HEK293 (cell line): ENCODE results near the gene CIPC.

Source experiments
- FEZF1 ChIP-seq: fragments of 450-650 bp; formaldehyde crosslinking; IDR thresholded peaks from 2 replicates; pipeline ENCODE4 v1.5.1; 2016; ENCODE audit warnings: missing biosample characterization, missing genetic modification characterization
- GLIS1 ChIP-seq: fragments of 450-650 bp; formaldehyde crosslinking; IDR thresholded peaks from 2 replicates; pipeline ENCODE4 v1.5.1; 2016; ENCODE audit warnings: missing biosample characterization, missing genetic modification characterization
- HOXC10 ChIP-seq: sonication (generic); formaldehyde crosslinking; IDR thresholded peaks from 2 replicates; pipeline ENCODE4 v1.8.1; 2023; ENCODE audit warnings: mild to moderate bottlenecking, missing genetic modification reagents
- PRDM2 ChIP-seq: fragments of 450-650 bp; formaldehyde crosslinking; IDR thresholded peaks from 2 replicates; pipeline ENCODE4 v1.5.1; 2016; ENCODE audit warnings: missing biosample characterization, missing genetic modification characterization, borderline replicate concordance
- YY1 ChIP-seq: fragments of 450-650 bp; formaldehyde crosslinking; IDR thresholded peaks from 2 replicates; pipeline ENCODE4 v1.5.1; 2018; ENCODE audit warnings: missing biosample characterization, missing genetic modification characterization
- ZBTB26 ChIP-seq: fragments of 450-650 bp; formaldehyde crosslinking; optimal IDR thresholded peaks from 2 replicates; pipeline ENCODE3; 2016; ENCODE audit warnings: missing biosample characterization, mild to moderate bottlenecking, missing genetic modification characterization
- ZFP3 ChIP-seq: fragments of 450-650 bp; formaldehyde crosslinking; IDR thresholded peaks from 2 replicates; pipeline ENCODE4 v1.5.1; 2016; ENCODE audit warnings: low read depth, missing biosample characterization, missing genetic modification characterization
- ZFP37 ChIP-seq: fragments of 450-650 bp; formaldehyde crosslinking; IDR thresholded peaks from 2 replicates; pipeline ENCODE4 v1.5.1; 2016; ENCODE audit warnings: missing biosample characterization, missing genetic modification characterization
- ZNF133 ChIP-seq: fragments of 450-650 bp; formaldehyde crosslinking; IDR thresholded peaks from 2 replicates; pipeline ENCODE4 v1.5.1; 2016; ENCODE audit warnings: missing biosample characterization, missing genetic modification characterization
- ZNF146 ChIP-seq: fragments of 450-650 bp; formaldehyde crosslinking; IDR thresholded peaks from 2 replicates; pipeline ENCODE4 v1.5.1; 2016; ENCODE audit warnings: missing biosample characterization, missing genetic modification characterization
- ZNF18 ChIP-seq: fragments of 450-650 bp; formaldehyde crosslinking; IDR thresholded peaks from 2 replicates; pipeline ENCODE4 v1.5.1; 2016; ENCODE audit warnings: missing biosample characterization, missing genetic modification characterization
- ZNF214 ChIP-seq: fragments of 450-650 bp; formaldehyde crosslinking; IDR thresholded peaks from 2 replicates; pipeline ENCODE4 v1.5.1; 2017; ENCODE audit warnings: missing biosample characterization, mild to moderate bottlenecking, missing genetic modification characterization, borderline replicate concordance
- ZNF324 ChIP-seq: fragments of 450-650 bp; formaldehyde crosslinking; IDR thresholded peaks from 2 replicates; pipeline ENCODE4 v1.5.1; 2016; ENCODE audit warnings: missing biosample characterization, missing genetic modification characterization
- ZNF362 ChIP-seq: fragments of 450-650 bp; formaldehyde crosslinking; IDR thresholded peaks from 2 replicates; pipeline ENCODE4 v1.5.1; 2016; ENCODE audit warnings: missing biosample characterization, missing genetic modification characterization
- ZNF366 ChIP-seq: fragments of 450-650 bp; formaldehyde crosslinking; conservative IDR thresholded peaks from 2 replicates; pipeline ENCODE4 v1.5.1; 2016; ENCODE audit warnings: missing biosample characterization, missing genetic modification characterization
- ZNF423 ChIP-seq: fragments of 450-650 bp; formaldehyde crosslinking; IDR thresholded peaks from 2 replicates; pipeline ENCODE4 v1.5.1; 2016; ENCODE audit warnings: missing biosample characterization, missing genetic modification characterization
- ZNF501 ChIP-seq: fragments of 450-650 bp; formaldehyde crosslinking; IDR thresholded peaks from 2 replicates; pipeline ENCODE4 v1.5.1; 2016; ENCODE audit warnings: missing biosample characterization, missing genetic modification characterization
- ZNF529 ChIP-seq: fragments of 450-650 bp; formaldehyde crosslinking; IDR thresholded peaks from 2 replicates; pipeline ENCODE4 v1.5.1; 2017; ENCODE audit warnings: missing genetic modification characterization, missing biosample characterization; ENCODE audit not compliant: insufficient replicate concordance
- ZNF544 ChIP-seq: fragments of 450-650 bp; formaldehyde crosslinking; IDR thresholded peaks from 2 replicates; pipeline ENCODE4 v1.5.0; 2017; ENCODE audit warnings: missing biosample characterization, missing genetic modification characterization
- ZNF585B ChIP-seq: fragments of 450-650 bp; formaldehyde crosslinking; IDR thresholded peaks from 2 replicates; pipeline ENCODE4 v1.5.1; 2016; ENCODE audit warnings: missing biosample characterization, missing genetic modification characterization
- ZNF610 ChIP-seq: fragments of 450-650 bp; formaldehyde crosslinking; IDR thresholded peaks from 2 replicates; pipeline ENCODE4 v1.5.1; 2016; ENCODE audit warnings: missing biosample characterization, missing genetic modification characterization, borderline replicate concordance
- ZNF645 ChIP-seq: fragments of 450-650 bp; formaldehyde crosslinking; IDR thresholded peaks from 2 replicates; pipeline ENCODE4; 2016; ENCODE audit warnings: missing biosample characterization, missing genetic modification characterization
- ZNF660 ChIP-seq: fragments of 450-650 bp; IDR thresholded peaks from 2 replicates; pipeline ENCODE4 v1.5.1; 2018; ENCODE audit warnings: missing biosample characterization, mild to moderate bottlenecking, missing genetic modification characterization
- ZNF747 ChIP-seq: fragments of 450-650 bp; formaldehyde crosslinking; IDR thresholded peaks from 2 replicates; pipeline ENCODE4 v1.5.1; 2016; ENCODE audit warnings: missing biosample characterization, missing genetic modification characterization
- ZNF777 ChIP-seq: fragments of 450-650 bp; formaldehyde crosslinking; IDR thresholded peaks from 2 replicates; pipeline ENCODE4 v1.5.1; 2017; ENCODE audit warnings: missing biosample characterization, missing genetic modification characterization, borderline replicate concordance
- ZNF785 ChIP-seq: fragments of 450-650 bp; formaldehyde crosslinking; IDR thresholded peaks from 2 replicates; pipeline ENCODE4 v1.5.1; 2016; ENCODE audit warnings: missing biosample characterization, missing genetic modification characterization
- ZNF843 ChIP-seq: fragments of 450-650 bp; formaldehyde crosslinking; IDR thresholded peaks from 2 replicates; pipeline ENCODE4 v1.5.1; 2016; ENCODE audit warnings: missing biosample characterization, missing genetic modification characterization
- ZSCAN5A ChIP-seq: fragments of 450-650 bp; formaldehyde crosslinking; IDR thresholded peaks from 2 replicates; pipeline ENCODE4 v1.5.1; 2016; ENCODE audit warnings: missing biosample characterization, missing genetic modification characterization

Gene CIPC

GRCh38 chr14:77140359-77141213, 42.5 kb downstream of the CIPC start (continued):
- TF ChIP-seq PRDM2: no peak
- TF ChIP-seq ZNF18: no peak
- TF ChIP-seq ZNF544 (tag by site-specific recombination): no peak
- TF ChIP-seq ZNF146 (tag by site-specific recombination): no peak
- TF ChIP-seq ZNF747: no peak
- peak; percentile 68; the same call in 1 of the 2 replicates for TF ChIP-seq ZNF777 (tag by site-specific recombination)
- TF ChIP-seq ZFP3 (tag by site-specific recombination): no peak
- no peak for TF ChIP-seq FEZF1 (tag by site-specific recombination)
- TF ChIP-seq ZNF785 (tag by site-specific recombination): no peak
- no peak for TF ChIP-seq ZNF529 (tag by site-specific recombination)
- TF ChIP-seq ZNF423 (tag by site-specific recombination): no peak
- no peak for TF ChIP-seq ZFP37 (tag by site-specific recombination)
- TF ChIP-seq ZNF214: no peak
- peak; percentile 66 for TF ChIP-seq GLIS1 (tag by site-specific recombination)
- TF ChIP-seq ZNF133: no peak
- no peak for TF ChIP-seq ZNF660 (tag by site-specific recombination)
- no peak for TF ChIP-seq ZNF610 (tag by site-specific recombination)
- TF ChIP-seq ZNF585B (tag by site-specific recombination): no peak
- 0 out of 2 replicates have a peak, but pooled peaks have one; percentile 6 for TF ChIP-seq YY1
- no peak for TF ChIP-seq ZNF362 (tag by site-specific recombination)
- TF ChIP-seq ZNF843 (tag by site-specific recombination): no peak
- no peak for TF ChIP-seq ZBTB26 (tag by site-specific recombination)
- TF ChIP-seq ZSCAN5A (tag by site-specific recombination): no peak
- TF ChIP-seq HOXC10: no peak
- TF ChIP-seq ZNF324: no peak
- TF ChIP-seq ZNF366 (tag by site-specific recombination): no peak
- TF ChIP-seq ZNF501 (tag by site-specific recombination): no peak
- no peak for TF ChIP-seq ZNF645 (tag by site-specific recombination)
